Neural cell (in vitro differentiated cells): ENCODE measurements around the gene PADI2.

Experiments
- CTCF ChIP-seq: fragments of 450-650 bp; IDR thresholded peaks from 2 replicates; pipeline ENCODE4 v1.5.1; 2014; ENCODE audit warnings: antibody characterized with exemption, mild to moderate bottlenecking, moderate library complexity; ENCODE audit not compliant: poor library complexity, severe bottlenecking
- EP300 ChIP-seq: fragments of 450-650 bp; conservative IDR thresholded peaks from 2 replicates; pipeline ENCODE4 v1.6.1; 2014; ENCODE audit warnings: antibody characterized with exemption, mild to moderate bottlenecking, moderate library complexity; ENCODE audit not compliant: poor library complexity, severe bottlenecking
- EZH2 ChIP-seq: fragments of 200-600, 300-800 bp; shearing (Covaris generic), sonication (generic); IDR thresholded peaks from 2 replicates; pipeline ENCODE4 v1.6.1; 2014; ENCODE audit warnings: antibody characterized with exemption, low read length, borderline replicate concordance, mild to moderate bottlenecking; ENCODE audit not compliant: insufficient read depth, poor library complexity, severe bottlenecking
- MXI1 ChIP-seq: fragments of 450-650 bp; conservative IDR thresholded peaks from 2 replicates; pipeline ENCODE4 v1.6.1; 2014; ENCODE audit warnings: antibody characterized with exemption, mild to moderate bottlenecking; ENCODE audit not compliant: poor library complexity, severe bottlenecking
- POLR2AphosphoS5 ChIP-seq: IDR thresholded peaks from 2 replicates; pipeline ENCODE4 v1.6.1; 2012
- RAD21 ChIP-seq: fragments of 450-650 bp; conservative IDR thresholded peaks from 2 replicates; pipeline ENCODE4 v1.6.1; 2014; ENCODE audit warnings: antibody characterized with exemption, mild to moderate bottlenecking, moderate library complexity
- REST ChIP-seq: IDR thresholded peaks from 2 replicates; pipeline ENCODE4 v1.6.1; 2012; ENCODE audit warnings: borderline replicate concordance
- SMC3 ChIP-seq: fragments of 450-650 bp; conservative IDR thresholded peaks from 2 replicates; pipeline ENCODE4 v1.6.1; 2014; ENCODE audit warnings: antibody characterized with exemption, mild to moderate bottlenecking, moderate library complexity; ENCODE audit not compliant: poor library complexity
- TAF1 ChIP-seq: IDR thresholded peaks from 2 replicates; pipeline ENCODE4 v1.6.1; 2012; ENCODE audit warnings: low read depth

DNA sequence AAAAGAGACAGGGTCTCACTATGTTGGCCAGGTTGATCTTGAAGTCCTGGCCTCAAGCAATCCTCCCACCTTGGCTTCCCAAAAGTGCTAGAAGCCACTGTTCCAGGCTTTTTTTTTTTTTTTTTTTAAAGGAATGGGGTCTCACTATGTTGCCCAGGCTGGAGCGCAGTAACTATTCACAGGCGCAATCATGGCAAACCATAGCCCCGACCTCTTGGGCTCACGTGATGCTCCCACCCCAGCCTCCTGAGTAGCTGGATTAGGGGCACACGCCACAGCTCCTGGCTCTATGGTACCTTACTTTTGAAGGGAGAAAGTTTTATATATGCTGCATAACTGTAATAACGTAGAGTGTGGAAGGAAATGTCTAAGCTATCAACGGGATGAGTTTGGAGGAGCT, 101.8 kb downstream of the PADI2 start:
- TF ChIP-seq CTCF (no peak), POLR2AphosphoS5 (no peak), TAF1 (no peak), EP300 (no peak), RAD21 (no peak), SMC3 (no peak), REST (no peak), EZH2 (no peak), MXI1 (no peak)
